Stimulated activated CD4-positive, alpha-beta T cell treated with anti-CD3 and anti-CD28 coated beads, Interleukin-15, amount 100 ng/mL, for 48 hours (primary cell): ENCODE measurements around the gene MRM2.

Source experiments
- DNase-seq, 2 donors: peaks; one replicate each; pipeline ENCODE4 v3.0.0-alpha.2; 2020; ENCODE audit warnings: low read depth in 2 of 2

MRM2 gene

DNA sequence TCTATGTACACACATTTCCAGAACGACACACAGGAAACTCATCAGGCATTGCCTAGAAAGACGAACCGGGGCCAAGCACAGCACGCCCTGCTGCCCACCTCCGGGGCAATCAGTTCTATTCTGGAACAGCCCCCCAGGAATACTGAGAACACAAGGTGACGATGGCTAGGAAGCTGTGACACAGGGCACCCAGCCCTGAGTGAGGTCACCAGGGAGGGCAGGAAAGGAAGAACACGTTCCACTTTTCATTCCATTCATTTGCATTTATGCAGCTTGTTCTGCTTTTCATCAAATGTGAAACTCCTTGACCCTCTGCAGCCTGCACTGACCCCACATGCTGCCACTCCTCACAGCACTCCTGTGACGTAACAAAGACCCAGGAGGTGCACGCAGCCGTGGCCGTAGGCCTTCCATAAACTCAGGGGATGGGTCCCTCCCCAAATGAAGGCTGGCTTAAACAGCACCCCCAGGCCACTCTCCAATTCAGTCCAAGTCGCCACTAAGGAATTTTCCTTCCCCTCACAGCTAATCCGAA, 38.2 kb downstream of the MRM2 start:
- no peak for DNase-seq

DNA sequence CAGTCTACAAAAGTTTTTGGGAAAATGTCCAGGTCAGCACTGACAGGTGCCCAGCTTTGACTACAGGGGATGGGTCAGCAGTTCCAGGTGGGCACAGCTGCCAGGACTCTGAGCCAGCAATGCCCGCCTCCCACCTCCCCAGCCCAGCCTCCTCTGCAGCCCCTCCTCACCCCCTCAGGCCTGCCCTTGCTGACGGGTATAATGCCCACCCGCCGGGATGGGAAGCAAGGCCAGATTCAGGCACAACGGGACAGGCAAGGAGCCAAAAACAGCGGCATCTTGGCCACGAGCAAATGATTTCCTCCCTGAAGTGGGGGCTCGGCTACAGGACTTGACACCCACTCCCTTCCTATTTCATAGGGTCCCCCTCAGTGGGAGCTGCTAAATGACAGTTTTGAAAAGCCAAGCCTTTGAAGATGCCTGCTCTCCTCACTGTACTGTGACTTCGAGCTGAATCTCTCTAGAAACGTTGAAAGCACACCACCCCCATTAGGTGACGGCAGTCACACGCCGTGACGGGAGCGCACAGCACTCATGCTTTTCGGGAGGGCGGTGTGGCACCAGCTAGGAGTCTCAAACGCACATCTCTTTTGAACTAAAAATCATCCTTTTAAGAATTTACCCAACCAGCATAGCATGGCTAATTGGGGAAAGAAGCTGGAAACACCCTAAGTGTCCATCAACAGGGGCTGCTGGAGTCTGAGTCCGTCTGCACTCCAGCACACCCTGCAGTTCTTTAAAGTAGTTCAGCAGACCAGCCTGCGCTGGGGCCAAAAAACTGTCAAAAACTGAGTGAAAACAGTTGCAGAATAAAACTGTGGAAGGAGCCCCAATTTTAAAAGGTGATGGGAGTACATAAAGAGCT, 38.9 kb downstream of the MRM2 start:
- DNase-seq, result no peak

DNA sequence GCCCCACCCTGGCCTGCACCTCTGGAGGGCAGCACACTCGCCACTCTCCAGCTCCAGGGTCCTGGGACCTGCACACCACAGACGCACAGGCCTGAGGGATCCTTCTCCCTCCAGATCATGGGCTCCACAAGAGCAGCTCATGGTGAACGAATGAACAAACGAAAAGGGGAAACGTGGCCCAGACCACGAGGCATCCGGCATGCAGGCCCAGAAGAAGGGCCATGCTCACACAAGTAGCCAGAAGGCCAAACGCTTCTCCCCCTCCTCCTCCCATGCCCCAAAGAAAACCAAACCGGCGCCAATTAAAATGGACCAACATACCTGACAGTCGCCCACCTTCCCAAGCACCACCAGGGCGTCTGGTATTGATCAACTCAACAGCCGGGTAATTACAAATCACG, 39.6 kb downstream of the MRM2 start:
- DNase-seq, result no peak

DNA sequence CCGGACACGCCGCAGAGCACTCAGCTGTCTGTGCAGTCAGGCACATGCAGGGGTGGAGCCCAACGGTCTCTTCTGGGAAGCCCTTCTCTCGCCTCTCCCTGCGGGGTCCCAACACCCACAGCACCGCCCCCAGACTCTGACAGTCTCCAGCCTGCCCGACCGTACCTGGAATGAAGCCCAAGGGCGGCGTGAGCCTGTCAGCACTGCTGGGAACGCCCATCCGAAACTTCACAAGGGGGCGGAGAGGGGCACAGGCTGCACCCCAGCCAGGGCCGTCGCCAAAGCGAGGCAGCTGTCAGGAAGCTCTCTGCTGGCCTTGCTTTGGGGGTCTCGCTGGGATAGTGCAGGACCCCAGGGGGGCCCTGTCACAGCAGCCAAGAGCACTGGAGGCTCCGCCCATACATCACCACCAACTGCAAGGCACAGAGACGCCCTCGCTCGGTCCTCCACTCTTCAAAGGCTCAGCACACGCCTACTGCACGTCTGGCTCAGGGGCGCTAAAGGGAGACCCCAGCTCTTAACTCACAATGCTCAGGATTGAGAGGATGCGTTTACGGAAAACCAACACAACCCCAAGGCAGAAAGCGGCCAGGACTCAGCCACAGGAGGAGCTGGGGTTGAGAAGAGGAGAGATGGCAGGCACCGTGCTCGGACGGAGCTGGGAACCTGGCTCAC, 40.2 kb downstream of the MRM2 start:
- no peak for DNase-seq

DNA sequence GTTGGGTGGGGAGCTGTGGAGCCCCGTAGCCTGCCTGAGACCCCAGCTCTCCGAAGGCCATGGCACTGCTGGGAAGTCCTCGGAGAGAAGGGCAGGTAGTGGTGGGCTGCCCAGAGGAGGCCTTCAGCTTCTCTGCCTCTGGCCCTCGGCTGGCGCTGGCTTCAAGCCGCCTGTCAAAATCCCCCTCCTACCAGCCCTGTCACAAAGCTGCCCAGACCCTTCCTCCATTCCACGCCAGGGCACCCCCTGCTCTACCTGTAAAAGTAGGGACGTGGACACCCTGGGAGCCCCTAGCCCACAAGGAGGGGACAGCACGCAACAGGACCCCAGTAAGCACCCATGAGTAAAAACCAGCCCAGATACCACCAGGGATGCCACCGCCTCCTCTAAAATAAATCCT, 40.9 kb downstream of the MRM2 start:
- no peak for DNase-seq

DNA sequence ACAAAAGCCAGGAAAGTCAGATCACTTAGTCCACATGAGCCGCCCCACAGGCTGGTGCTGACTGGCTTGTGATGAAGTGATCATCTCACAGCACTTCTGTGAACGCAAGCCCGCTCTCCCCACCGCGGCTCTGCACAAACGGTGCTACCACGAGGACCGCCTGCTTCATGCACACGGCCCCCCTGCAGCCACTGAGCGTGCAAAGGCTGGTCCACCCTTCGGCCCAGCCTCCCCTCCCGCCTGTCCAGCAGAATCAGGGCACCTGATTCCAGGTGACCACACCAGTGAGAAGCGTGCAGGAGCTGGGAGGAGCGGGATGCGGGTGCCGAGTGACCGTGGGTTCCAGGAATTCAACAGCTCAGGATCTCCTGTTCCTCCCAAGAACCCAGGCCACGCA, 41.4 kb downstream of the MRM2 start:
- no peak for DNase-seq

DNA sequence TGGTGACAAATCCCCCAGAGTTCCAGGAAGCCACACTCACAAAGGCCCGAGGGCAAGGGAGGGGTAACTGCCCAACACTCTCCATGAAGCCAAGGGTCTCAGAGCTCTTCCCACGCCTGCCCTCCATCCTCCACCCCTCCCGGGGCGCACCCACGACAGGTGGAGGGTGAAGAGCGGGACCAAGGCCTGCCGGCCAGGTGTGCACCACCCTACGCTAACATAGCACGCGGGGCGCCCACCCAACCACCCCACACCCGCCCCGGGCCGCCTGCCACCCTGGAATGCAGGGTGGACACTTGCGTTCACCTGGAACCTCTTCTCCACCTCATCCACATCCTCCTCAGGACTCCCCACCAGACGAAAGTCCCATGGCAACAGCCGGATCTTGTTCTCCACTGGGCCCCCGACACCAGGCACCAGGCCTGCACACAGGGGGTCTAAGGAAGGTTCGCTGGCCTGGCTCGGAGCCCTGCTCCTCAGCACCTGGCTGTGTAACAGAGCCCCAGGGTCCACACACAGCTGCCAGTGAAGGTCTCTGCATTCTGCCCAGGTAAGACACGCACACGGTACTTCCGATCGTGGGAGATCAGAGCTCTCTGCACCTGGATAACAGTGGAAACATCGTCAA, 41.9 kb downstream of the MRM2 start:
- no peak for DNase-seq

DNA sequence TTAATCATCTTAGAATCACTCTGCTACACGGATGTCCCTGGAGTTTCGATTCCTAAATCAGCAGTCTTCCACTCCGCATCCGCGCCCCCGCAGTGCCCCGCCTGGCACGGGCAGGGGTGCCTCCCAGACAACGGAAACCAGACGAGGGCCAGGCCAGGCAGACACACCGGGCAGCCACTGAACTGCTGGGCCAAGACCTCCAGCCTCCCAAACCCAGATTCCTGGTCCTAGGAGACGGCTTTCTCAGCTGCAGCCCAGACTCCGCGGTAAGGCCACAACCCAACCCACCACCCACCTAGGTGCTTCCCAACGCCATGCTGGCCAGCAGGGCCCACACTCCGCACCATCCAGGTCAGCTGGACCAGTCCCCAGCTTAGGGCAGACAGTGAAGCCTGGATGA, 42.5 kb downstream of the MRM2 start:
- DNase-seq, result no peak

DNA sequence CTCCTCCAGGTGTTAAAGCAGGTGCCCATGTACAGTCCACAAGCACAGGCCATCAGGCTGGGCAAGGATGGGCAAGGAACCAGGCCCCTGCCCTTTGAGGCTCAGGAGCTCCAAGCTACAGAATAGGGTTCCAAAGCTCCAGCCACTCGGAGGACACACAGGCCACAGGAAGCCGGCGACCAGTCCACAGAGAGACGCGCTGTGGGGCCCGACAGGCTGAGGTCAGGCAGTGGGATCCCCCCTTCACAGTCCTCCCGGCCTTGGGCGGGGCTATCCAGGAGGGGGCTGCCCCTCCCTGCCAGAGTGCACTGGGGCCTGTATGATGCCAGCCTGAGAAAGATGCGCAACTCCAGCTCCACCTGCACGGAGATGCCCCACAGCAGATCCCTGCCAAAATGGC, 43.2 kb downstream of the MRM2 start:
- DNase-seq, result no peak

DNA sequence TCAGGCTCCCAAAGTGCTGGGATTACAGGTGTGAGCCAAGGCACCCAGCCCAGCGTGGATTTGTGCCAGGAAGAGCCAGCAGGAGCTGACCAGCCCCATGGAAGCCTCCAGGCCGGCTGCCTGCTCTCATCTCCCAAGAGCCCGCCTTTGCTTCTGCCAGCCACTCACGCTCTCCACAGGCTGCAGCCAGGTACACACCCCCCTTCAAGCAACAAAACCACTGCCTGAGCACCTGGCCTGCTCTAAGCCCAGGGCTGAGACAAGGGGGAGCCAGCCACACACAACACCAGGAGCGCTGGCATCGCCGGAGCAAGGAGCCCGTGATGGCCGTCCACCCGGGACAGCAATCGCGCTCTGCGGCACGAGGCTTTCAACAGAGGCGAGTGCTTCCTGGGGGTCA, 43.8 kb downstream of the MRM2 start:
- no peak for DNase-seq

DNA sequence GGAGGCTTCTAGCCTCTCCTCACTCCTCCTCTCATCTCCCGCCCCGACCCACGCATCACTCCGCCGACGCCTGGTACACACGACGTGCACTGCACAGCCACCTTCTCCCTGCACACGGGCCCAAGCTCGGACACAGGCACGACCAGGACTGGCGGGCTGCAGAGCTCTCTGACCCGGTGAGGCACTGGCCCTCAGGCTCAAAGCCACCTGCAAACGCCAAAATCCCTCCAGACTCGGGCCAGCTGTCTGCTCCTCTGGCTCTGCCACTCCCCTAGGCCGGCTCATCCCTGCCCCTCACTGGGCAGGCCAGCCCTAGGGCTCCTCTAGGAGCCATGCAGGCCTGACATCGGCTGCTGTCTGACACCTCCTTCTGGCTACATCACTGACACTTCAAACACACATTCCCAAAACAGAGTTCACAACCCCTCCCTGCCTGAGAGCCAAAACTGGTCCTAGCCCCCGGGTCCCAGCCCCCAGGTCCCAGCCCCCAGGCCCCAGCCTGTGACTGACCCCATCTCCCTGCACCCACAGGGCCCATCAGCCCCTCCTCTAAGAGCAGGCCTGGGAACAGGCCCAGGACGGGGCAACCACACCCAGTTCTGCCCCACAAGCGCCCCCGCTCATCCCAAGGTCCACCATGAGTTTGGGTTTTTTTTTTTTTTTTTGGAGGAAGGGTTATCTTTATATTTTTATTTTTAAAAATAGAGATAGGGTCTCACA, 44.4 kb downstream of the MRM2 start:
- DNase-seq, result no peak

DNA sequence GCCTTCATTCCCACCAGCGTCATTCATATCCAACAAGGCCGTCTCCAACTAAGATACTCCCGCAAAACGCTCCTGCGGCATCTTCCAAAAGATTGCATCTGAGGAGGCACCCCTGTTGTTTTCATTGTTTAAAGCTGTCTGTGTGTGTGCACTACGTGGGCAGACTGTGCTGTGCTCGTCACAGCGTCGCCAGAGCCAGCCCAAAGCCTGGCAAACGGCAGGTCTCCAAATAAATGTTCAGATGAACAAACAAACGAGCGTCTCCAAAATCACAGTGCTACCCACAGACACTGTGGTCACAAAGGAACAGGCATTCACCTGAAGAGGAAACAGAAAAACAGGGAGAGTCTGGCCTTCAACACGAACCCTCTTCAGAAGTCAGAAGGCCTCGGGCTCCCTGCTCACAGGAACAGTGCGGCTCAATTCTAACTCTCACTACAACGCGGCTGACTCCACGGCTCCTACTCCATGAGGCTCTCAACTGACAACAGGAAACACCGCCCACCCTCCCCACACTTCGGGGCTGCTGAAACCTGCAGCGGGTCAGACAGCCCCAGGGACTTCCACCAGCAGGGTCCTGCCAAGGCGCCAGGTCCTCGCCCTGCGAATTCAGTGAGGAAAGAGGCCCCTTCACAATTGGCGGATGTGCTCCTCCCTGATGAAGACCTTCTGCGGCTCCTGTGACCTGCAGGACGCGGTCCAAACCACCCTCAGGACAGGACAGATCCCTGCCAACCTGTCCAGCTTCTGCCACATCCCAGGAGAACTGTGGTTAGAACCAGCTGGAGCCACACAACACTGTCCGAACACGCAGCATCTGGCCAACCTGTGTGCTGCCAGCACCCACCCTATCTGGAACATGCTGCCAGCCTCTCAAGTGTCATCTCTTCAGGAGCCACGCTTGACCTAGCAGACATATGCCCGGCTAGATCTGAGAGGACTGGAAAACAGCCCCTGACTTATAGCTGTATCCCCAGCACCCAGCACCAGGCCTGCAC, 45.3 kb downstream of the MRM2 start:
- no peak for DNase-seq

DNA sequence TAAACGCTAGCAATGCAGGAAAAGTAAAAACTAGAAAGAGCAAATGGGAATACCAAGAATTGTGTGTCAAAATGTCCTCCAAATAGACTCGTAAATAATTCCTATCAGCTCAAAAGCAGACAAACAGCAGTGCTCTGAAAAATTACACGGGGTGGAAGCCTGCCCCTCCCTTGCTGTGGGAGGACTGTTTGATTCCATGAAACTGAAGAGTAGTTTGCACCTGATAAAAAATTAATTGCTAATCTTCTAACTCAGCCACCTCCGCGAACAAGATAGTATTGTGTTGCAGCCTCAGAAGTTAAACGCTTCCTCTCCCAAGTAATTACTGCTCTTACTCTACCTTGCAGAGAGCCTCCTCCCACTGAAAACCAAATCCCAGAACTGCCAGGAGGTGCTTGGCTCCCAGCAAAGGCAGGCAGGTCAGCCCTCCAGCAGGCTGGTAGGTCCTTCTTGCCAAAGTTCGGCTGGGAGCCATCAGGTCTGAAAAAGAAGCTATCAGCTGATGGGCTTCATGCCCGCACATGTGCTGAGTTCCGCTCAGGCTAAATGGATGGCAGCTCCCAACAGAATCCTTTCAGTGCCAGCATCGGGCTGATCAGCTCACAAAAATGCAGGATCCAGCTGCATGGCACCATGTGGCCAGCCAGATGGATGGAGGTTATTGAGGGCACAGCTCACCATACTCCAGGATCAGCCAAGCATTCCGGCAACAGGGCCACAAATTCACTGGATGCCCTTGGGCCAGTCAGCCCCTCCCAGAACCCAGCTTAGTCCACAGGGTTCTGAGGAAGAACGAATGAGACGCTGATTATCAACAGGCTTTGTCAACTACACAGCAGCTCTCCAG, 46.4 kb downstream of the MRM2 start:
- no peak for DNase-seq

DNA sequence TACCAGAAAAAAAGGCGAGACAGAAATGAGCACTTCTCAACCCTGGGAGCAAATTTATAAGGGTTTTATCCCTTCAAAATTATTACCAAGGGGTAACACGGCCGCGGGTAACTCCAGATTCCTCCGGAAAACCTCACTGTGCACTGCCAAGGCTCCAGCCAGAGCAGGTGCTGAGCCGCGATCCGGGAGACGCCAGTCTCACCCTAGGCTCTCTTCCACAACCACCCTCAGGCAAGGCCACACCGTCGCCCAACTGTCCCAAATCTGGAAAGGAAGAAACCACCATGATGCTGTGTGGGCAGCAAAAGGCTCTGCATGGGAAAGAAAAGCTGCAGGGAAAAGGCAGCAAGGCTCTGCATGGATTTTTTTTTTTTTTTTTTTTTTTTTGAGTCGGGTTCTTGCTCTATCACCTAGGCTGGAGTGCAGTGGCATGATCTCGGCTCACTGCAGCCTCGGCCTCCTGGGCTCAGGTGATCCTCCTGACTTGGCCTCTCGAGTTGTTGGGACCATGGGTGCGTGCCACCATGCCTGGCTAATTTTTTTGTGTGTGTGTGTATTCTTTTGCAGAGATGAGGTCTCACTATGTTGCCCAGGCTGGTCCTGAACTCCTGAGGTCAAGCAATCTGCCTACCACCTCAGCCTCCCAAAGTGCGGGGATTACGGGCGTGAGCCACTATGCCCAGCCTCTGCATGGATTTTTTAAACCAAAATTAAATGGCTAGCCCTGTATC, 48.3 kb downstream of the MRM2 start:
- no peak for DNase-seq

DNA sequence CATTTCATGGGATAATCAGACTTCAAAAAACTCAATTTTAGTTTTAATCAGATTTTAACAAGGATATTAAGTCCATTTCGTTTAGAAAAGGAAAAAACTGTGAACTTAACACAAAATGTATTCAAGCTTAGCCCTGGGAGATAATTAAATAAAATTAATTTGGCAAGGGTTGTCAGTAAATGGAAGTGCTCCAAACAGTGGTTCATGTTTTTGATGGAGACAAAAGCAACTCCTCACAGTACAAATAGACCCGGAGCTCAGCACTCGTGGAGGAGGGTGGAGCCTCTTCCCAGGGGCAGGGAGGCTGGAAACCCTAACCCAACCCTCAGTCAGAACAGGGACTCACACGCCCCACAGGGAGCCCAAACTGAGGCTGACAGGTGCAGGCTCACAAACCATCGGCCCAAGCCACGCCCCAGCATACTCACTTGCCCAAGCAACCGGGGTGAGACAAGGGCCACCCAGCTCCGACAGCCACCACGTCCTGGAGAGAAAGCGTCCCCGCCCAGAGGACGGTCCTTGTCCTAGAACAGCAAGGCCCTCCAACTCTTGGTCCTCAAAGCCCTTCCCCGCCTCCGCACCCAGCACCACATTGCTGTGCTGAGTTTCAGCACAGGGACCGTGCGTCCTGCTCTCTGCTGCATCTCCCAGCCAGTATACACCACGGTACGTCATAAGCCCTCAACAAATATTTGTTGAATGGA, 49.0 kb downstream of the MRM2 start:
- no peak for DNase-seq

DNA sequence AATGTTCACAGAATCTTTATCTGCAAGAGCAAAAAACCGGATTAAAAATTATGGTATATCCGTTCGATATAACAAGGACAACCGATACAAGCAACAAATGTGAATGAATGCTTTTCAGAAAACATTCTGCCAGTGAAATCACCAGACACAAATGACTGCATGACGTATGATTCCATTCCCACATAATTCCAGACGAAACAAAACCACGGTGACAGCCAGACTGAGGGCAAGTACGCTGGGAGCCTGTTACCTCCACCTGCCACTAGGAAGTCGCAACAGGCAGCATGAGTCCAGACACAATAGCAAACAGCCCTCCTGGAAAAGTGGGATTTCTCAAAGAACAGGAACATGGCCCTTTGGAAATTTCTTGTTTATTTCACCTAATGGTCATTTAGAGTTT, 51.0 kb downstream of the MRM2 start:
- DNase-seq, result no peak

DNA sequence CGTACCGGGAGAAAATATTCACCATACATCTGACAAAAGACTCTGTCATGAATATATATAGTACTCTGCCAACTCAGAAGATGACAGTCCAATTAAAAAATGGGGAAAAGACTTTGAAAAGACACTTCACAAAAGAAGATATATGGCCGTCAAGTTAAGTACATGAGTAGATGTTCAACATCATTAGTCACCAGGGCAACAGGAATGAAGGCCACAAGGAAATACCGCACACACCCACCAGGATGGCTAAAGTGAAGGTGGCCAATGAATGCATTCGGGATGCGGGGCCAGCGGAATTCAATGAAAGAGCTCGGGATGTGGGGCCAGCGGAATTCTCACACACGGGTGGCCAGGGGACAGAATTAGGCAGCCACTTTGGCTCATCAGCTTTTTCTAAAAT, 51.5 kb downstream of the MRM2 start:
- DNase-seq, result no peak

DNA sequence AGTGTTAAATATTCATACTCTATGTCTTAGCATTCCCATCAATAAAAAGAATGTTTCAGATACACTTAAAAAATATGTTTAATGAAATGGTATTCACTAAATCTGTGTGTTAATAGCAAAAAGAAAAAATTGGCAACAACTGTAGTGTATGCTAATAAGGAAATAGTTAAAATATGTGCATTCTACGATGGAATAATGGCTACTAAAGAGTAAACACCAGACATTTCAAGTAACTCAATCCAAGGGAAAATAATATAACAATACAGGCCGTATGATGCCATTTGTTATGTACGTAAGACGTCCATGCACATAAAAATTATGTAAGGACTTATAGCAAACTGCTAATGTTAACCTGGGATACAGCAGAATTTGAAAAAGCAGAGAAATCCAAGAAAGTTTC, 55.8 kb downstream of the MRM2 start:
- no peak for DNase-seq

DNA sequence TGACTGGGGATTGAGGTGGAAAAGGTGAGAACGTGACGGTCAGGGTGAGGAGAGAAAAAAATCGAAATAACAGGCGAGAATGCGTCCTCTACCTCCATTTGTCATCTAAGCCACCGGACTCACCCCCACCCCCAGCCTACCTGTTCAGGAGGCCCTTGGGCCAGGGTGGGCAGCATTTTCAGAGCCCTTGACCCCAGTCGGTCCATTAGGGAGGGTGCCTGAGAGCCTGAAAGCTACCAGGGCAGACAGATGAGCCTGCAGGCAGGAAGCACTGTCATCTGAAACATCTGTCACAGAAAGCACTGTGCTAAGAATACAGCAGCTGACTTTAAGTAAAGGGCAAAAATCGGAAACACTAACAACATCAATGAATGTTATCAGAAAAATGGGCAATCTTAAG, 56.3 kb downstream of the MRM2 start:
- DNase-seq, result no peak
